ENCODE measurements around the gene PALLD.

Gene PALLD

GRCh38 chr4:168914095-168914494 lies 417.2 kb downstream of the PALLD start:
- Histone ChIP-seq H3K27me3 (ENCODE audit: insufficient read depth, low read depth, severe bottlenecking) (no peaks in the 10 kb centered on the region), H3K9me3 (ENCODE audit: severe bottlenecking) (no peaks in the 10 kb centered on the region), H3K27ac (no peak overlapping the region), H3K4me3 (ENCODE audit: low read depth, low read length) (no peak overlapping the region), H3K36me3 (peaks cover 17% of the 10 kb centered on the region)
- no peak for TF ChIP-seq CTCF (IDR thresholded peaks at IDR 0.05; ENCODE audit: low read depth, low read length)
- DNase-seq: no peak

- Histone ChIP-seq H3K27me3 (ENCODE audit: insufficient read depth, low read depth, severe bottlenecking) (no peaks in the 10 kb centered on the region), H3K9me3 (ENCODE audit: severe bottlenecking) (no peaks in the 10 kb centered on the region), H3K4me3 (ENCODE audit: low read depth, low read length) (no peak overlapping the region), H3K36me3 (peaks cover 13% of the 10 kb centered on the region), H3K27ac (no peak overlapping the region)
- peak; percentile 19; the same call in 1 of the 2 replicates for TF ChIP-seq CTCF (IDR thresholded peaks at IDR 0.05; ENCODE audit: low read depth, low read length)
- DNase-seq: no peak
Observed at GRCh38 chr4:168917138-168917779, 420.4 kb downstream of the PALLD start.

- no peak for TF ChIP-seq CTCF (IDR thresholded peaks at IDR 0.05; ENCODE audit: low read depth, low read length)
- DNase-seq: no peak
- H3K27ac ChIP-seq: no peak overlapping the region
Observed at GRCh38 chr4:168919706-168920324, 423.0 kb downstream of the PALLD start.

GRCh38 chr4:168920441-168921065 lies 423.7 kb downstream of the PALLD start:
- no peak for TF ChIP-seq CTCF (IDR thresholded peaks at IDR 0.05; ENCODE audit: low read depth, low read length)
- DNase-seq: no peak
- Histone ChIP-seq H3K27ac (no peak overlapping the region), H3K27me3 (ENCODE audit: insufficient read depth, low read depth, severe bottlenecking) (no peaks in the 10 kb centered on the region), H3K9me3 (ENCODE audit: severe bottlenecking) (no peaks in the 10 kb centered on the region), H3K4me3 (ENCODE audit: low read depth, low read length) (no peak overlapping the region), H3K36me3 (peaks cover 5% of the 10 kb centered on the region)

More at GRCh38 chr4:168919706-168920324, 423.0 kb downstream of the PALLD start:
- Histone ChIP-seq H3K27me3 (ENCODE audit: insufficient read depth, low read depth, severe bottlenecking) (no peaks in the 10 kb centered on the region), H3K9me3 (ENCODE audit: severe bottlenecking) (no peaks in the 10 kb centered on the region), H3K36me3 (peaks cover 5% of the 10 kb centered on the region), H3K4me3 (ENCODE audit: low read depth, low read length) (no peak overlapping the region)

- Histone ChIP-seq H3K27ac (peak overlapping the region; percentile 10), H3K27me3 (ENCODE audit: insufficient read depth, low read depth, severe bottlenecking) (no peaks in the 10 kb centered on the region), H3K36me3 (peaks cover 10% of the 10 kb centered on the region), H3K4me3 (ENCODE audit: low read depth, low read length) (no peak overlapping the region), H3K9me3 (ENCODE audit: severe bottlenecking) (no peaks in the 10 kb centered on the region)
- peak; percentile 78 for TF ChIP-seq CTCF (IDR thresholded peaks at IDR 0.05; ENCODE audit: low read depth, low read length)
- peak; percentile 83 for DNase-seq
Observed at GRCh38 chr4:168923526-168924194, 426.8 kb downstream of the PALLD start.

Data from WERI-Rb-1 (cell line).